ENCODE measurements around the gene EN2. TPM values are rescaled to one million over a fixed set of nuclear protein-coding genes. Genes with fewer than 3 reads are reported as not detected.

The EN2 gene
- total RNA-seq, 2 donors from 2014 or later, result not detected

- Mint-ChIP-seq H3K9me3 (no peaks in the 10 kb centered on the region), H3K36me3 (ENCODE audit: insufficient read depth in 2 of 2) (no peaks in the 10 kb centered on the region), H3K27ac (no peak overlapping the region), H3K4me3 (peak overlapping the region; percentile 62 to 65), H3K4me1 (ENCODE audit: low read depth) (peaks cover 37% of the 10 kb centered on the region), H3K27me3 (ENCODE audit: low read depth) (peaks cover 84% of the 10 kb centered on the region)
- peak; percentile 74 to 75 for DNase-seq
- ATAC-seq (replicated peaks in 1 of 2), result peak; percentile 78 to 80
These were observed 9.1 kb downstream of the EN2 start for GRCh38 chr7:155466814-155467733.

GRCh38 chr7:155467846-155468784 lies 10.2 kb downstream of the EN2 start:
- no peak overlapping the region for H3K27ac Mint-ChIP-seq
- DNase-seq, result no peak

GRCh38 chr7:155468785-155469148 lies 10.8 kb downstream of the EN2 start:
- Mint-ChIP-seq H3K27ac (no peak overlapping the region), H3K27me3 (ENCODE audit: low read depth) (peaks cover 85% of the 10 kb centered on the region), H3K36me3 (ENCODE audit: insufficient read depth in 2 of 2) (no peaks in the 10 kb centered on the region), H3K9me3 (no peaks in the 10 kb centered on the region), H3K4me1 (ENCODE audit: low read depth) (peaks cover 37% of the 10 kb centered on the region), H3K4me3 (peak overlapping the region; percentile 29 to 38)
- DNase-seq (no peak), ATAC-seq (replicated peaks in 1 of 2) (no peak)

More at GRCh38 chr7:155467846-155468784, 10.2 kb downstream of the EN2 start:
- peak overlapping the region; percentile 47 to 49 for H3K4me3 Mint-ChIP-seq
- no peaks in the 10 kb centered on the region for H3K9me3 Mint-ChIP-seq
- ATAC-seq (replicated peaks in 1 of 2), result peak; percentile 25 to 33
- peaks cover 41% of the 10 kb centered on the region for H3K4me1 Mint-ChIP-seq (ENCODE audit: low read depth)
- H3K27me3 Mint-ChIP-seq (ENCODE audit: low read depth), result peaks cover 85% of the 10 kb centered on the region
- H3K36me3 Mint-ChIP-seq (ENCODE audit: insufficient read depth in 2 of 2), result no peaks in the 10 kb centered on the region

- peak overlapping the region in 1 of 2 donors; percentile 10 for H3K4me3 Mint-ChIP-seq
These were observed 11.6 kb downstream of the EN2 start for GRCh38 chr7:155469311-155470185.

GRCh38 chr7:155470186-155470487 lies 12.2 kb downstream of the EN2 start:
- Mint-ChIP-seq H3K36me3 (ENCODE audit: insufficient read depth in 2 of 2) (no peaks in the 10 kb centered on the region), H3K9me3 (no peaks in the 10 kb centered on the region), H3K4me3 (no peak overlapping the region), H3K27ac (no peak overlapping the region), H3K4me1 (ENCODE audit: low read depth) (peaks cover 26% of the 10 kb centered on the region), H3K27me3 (ENCODE audit: low read depth) (peaks cover 85% of the 10 kb centered on the region)
- ATAC-seq (replicated peaks in 1 of 2) (no peak), DNase-seq (no peak)

More at GRCh38 chr7:155469311-155470185, 11.6 kb downstream of the EN2 start:
- peaks cover 85% of the 10 kb centered on the region for H3K27me3 Mint-ChIP-seq (ENCODE audit: low read depth)
- H3K9me3 Mint-ChIP-seq, result no peaks in the 10 kb centered on the region
- peaks cover 30% of the 10 kb centered on the region for H3K4me1 Mint-ChIP-seq (ENCODE audit: low read depth)
- DNase-seq, result no peak
- no peak overlapping the region for H3K27ac Mint-ChIP-seq
- no peaks in the 10 kb centered on the region for H3K36me3 Mint-ChIP-seq (ENCODE audit: insufficient read depth in 2 of 2)
- ATAC-seq (replicated peaks in 1 of 2), result no peak

GRCh38 chr7:155470686-155471638 lies 13.0 kb downstream of the EN2 start:
- ATAC-seq (replicated peaks in 1 of 2) (no peak), DNase-seq (no peak)
- H3K27me3 Mint-ChIP-seq (ENCODE audit: low read depth), result peaks cover 85% of the 10 kb centered on the region
- peak overlapping the region; percentile 9 for H3K27ac Mint-ChIP-seq
- peaks cover 2 to 3% of the 10 kb centered on the region in 2 donors for H3K36me3 Mint-ChIP-seq (ENCODE audit: insufficient read depth in 2 of 2)
- H3K4me3 Mint-ChIP-seq, result peak overlapping the region; percentile 31 to 40
- peaks cover 18% of the 10 kb centered on the region for H3K4me1 Mint-ChIP-seq (ENCODE audit: low read depth)
- H3K9me3 Mint-ChIP-seq, result peaks cover 0 to 3% of the 10 kb centered on the region in 2 donors

- Mint-ChIP-seq H3K4me3 (no peak overlapping the region), H3K9me3 (peaks cover 2 to 3% of the 10 kb centered on the region in 2 donors), H3K27ac (no peak overlapping the region), H3K4me1 (ENCODE audit: low read depth) (peaks cover 20% of the 10 kb centered on the region), H3K36me3 (ENCODE audit: insufficient read depth in 2 of 2) (peaks cover 2 to 3% of the 10 kb centered on the region in 2 donors), H3K27me3 (ENCODE audit: low read depth) (peaks cover 90% of the 10 kb centered on the region)
- DNase-seq (no peak), ATAC-seq (replicated peaks in 1 of 2) (no peak)
These were observed 13.8 kb downstream of the EN2 start for GRCh38 chr7:155471718-155472117.

- peak in 1 of 2 donors; percentile 46 for DNase-seq
- Mint-ChIP-seq H3K27ac (peak overlapping the region; percentile 12), H3K4me3 (peak overlapping the region; percentile 48 to 49), H3K9me3 (peaks cover 8 to 10% of the 10 kb centered on the region in 2 donors), H3K36me3 (ENCODE audit: insufficient read depth in 2 of 2) (peaks cover 8 to 10% of the 10 kb centered on the region in 2 donors), H3K27me3 (ENCODE audit: low read depth) (peaks cover 82% of the 10 kb centered on the region), H3K4me1 (ENCODE audit: low read depth) (peaks cover 15% of the 10 kb centered on the region)
- peak; percentile 89 to 93 for ATAC-seq (replicated peaks in 1 of 2)
These were observed 19.5 kb downstream of the EN2 start for GRCh38 chr7:155477476-155477875.

GRCh38 chr7:155481764-155482163 lies 23.8 kb downstream of the EN2 start:
- Mint-ChIP-seq H3K36me3 (ENCODE audit: insufficient read depth in 2 of 2) (peaks cover 6 to 8% of the 10 kb centered on the region in 2 donors), H3K9me3 (peaks cover 6 to 7% of the 10 kb centered on the region in 2 donors), H3K27ac (no peak overlapping the region), H3K4me3 (no peak overlapping the region), H3K4me1 (ENCODE audit: low read depth) (peaks cover 17% of the 10 kb centered on the region), H3K27me3 (ENCODE audit: low read depth) (peaks cover 62% of the 10 kb centered on the region)
- ATAC-seq (replicated peaks in 1 of 2) (no peak), DNase-seq (no peak)

GRCh38 chr7:155482511-155483183 lies 24.7 kb downstream of the EN2 start:
- DNase-seq (no peak), ATAC-seq (replicated peaks in 1 of 2) (peak in 1 of 2 donors; percentile 77)
- H3K9me3 Mint-ChIP-seq, result peaks cover 6 to 7% of the 10 kb centered on the region in 2 donors
- peak overlapping the region; percentile 32 to 84 for H3K4me3 Mint-ChIP-seq
- no peak overlapping the region for H3K27ac Mint-ChIP-seq
- H3K27me3 Mint-ChIP-seq (ENCODE audit: low read depth), result peaks cover 56% of the 10 kb centered on the region
- peaks cover 6 to 8% of the 10 kb centered on the region in 2 donors for H3K36me3 Mint-ChIP-seq (ENCODE audit: insufficient read depth in 2 of 2)
- H3K4me1 Mint-ChIP-seq (ENCODE audit: low read depth), result peaks cover 10% of the 10 kb centered on the region

GRCh38 chr7:155483245-155483644 lies 25.3 kb downstream of the EN2 start:
- peaks cover 6% of the 10 kb centered on the region for H3K4me1 Mint-ChIP-seq (ENCODE audit: low read depth)
- peaks cover 6 to 7% of the 10 kb centered on the region in 2 donors for H3K9me3 Mint-ChIP-seq

More at GRCh38 chr7:155483245-155483644, 25.3 kb downstream of the EN2 start:
- Mint-ChIP-seq H3K36me3 (ENCODE audit: insufficient read depth in 2 of 2) (peaks cover 6 to 8% of the 10 kb centered on the region in 2 donors), H3K27me3 (ENCODE audit: low read depth) (peaks cover 50% of the 10 kb centered on the region), H3K4me3 (peak overlapping the region in 1 of 2 donors; percentile 84), H3K27ac (no peak overlapping the region)
- ATAC-seq (replicated peaks in 1 of 2), result no peak
- no peak for DNase-seq

Data from activated T-cell treated with anti-CD3 and anti-CD28 coated beads, Interleukin-2, amount 50 U/mL, for 72 hours (primary cell).